GM12878 (cell line): ENCODE measurements around the gene EEF2K. TPM values are rescaled to one million over a fixed set of nuclear protein-coding genes. Genes with fewer than 3 reads are reported as not detected.

Experiments
- ATF7 ChIP-seq: fragments of 450-650 bp; IDR thresholded peaks from 2 replicates; pipeline ENCODE4 v1.6.1; 2016; ENCODE audit warnings: low read depth, mild to moderate bottlenecking
- BCL11A ChIP-seq: IDR thresholded peaks from 2 replicates; pipeline ENCODE4 v1.6.1; 2011; ENCODE audit warnings: low read depth, low read length
- CBX5 ChIP-seq: sonication (generic); IDR thresholded peaks from 2 replicates; pipeline ENCODE4 v1.6.1; 2016; ENCODE audit warnings: low read depth, moderate library complexity, mild to moderate bottlenecking, inconsistent platforms
- ETV6 ChIP-seq, 2 experiments: fragments of 450-650 bp in 1 of 2; IDR thresholded peaks in 1 of 2; conservative IDR thresholded peaks in 1 of 2; 2 replicates each; pipeline ENCODE4 v1.6.1; 2014; ENCODE audit warnings: antibody characterized with exemption in 1 of 2, borderline replicate concordance in 1 of 2, low read depth in 1 of 2, mild to moderate bottlenecking in 1 of 2, moderate library complexity in 1 of 2
- GABPA ChIP-seq: IDR thresholded peaks from 2 replicates; pipeline ENCODE4 v1.6.1; 2014; ENCODE audit warnings: antibody characterized with exemption, low read depth, mild to moderate bottlenecking, inconsistent platforms
- MTA3 ChIP-seq: IDR thresholded peaks from 2 replicates; pipeline ENCODE4 v1.6.1; 2012; ENCODE audit warnings: low read length, inconsistent platforms, borderline replicate concordance
- MXI1 ChIP-seq: fragments of 150-350 bp; IDR thresholded peaks from 2 replicates; pipeline ENCODE4 v1.6.1; 2011; ENCODE audit warnings: low read depth, mild to moderate bottlenecking, inconsistent platforms, low read length, improper control_type of control experiment
- NR2C2 ChIP-seq: IDR thresholded peaks from 2 replicates; pipeline ENCODE4 v1.6.1; 2011; ENCODE audit warnings: borderline replicate concordance, low read depth; ENCODE audit not compliant: control insufficient read depth, insufficient read length
- NRF1 ChIP-seq: conservative IDR thresholded peaks from 2 replicates; pipeline ENCODE4 v1.6.1; 2011; ENCODE audit warnings: mild to moderate bottlenecking, low read depth, low read length, improper control_type of control experiment
- SIN3A ChIP-seq: IDR thresholded peaks from 2 replicates; pipeline ENCODE4 v1.6.1; 2012; ENCODE audit warnings: low read depth, low read length, improper control_type of control experiment
- SMARCA5 ChIP-seq: fragments of 450-650 bp; IDR thresholded peaks from 2 replicates; pipeline ENCODE4 v1.6.1; 2017; ENCODE audit warnings: mild to moderate bottlenecking
- SMC3 ChIP-seq: IDR thresholded peaks from 2 replicates; pipeline ENCODE4 v1.6.1; 2011; ENCODE audit warnings: low read length, improper control_type of control experiment, borderline replicate concordance
- STAT1 ChIP-seq: fragments of 450-650 bp; conservative IDR thresholded peaks from 2 replicates; pipeline ENCODE4 v1.6.1; 2014; ENCODE audit warnings: antibody characterized with exemption, mild to moderate bottlenecking
- STAT3 ChIP-seq: IDR thresholded peaks from 2 replicates; pipeline ENCODE4 v1.6.1; 2011; ENCODE audit warnings: low read depth, low read length, improper control_type of control experiment
- TCF7 ChIP-seq: IDR thresholded peaks from 2 replicates; pipeline ENCODE4 v1.6.1; 2014; ENCODE audit warnings: antibody characterized with exemption, borderline replicate concordance
- ZNF207 ChIP-seq: fragments of 450-650 bp; IDR thresholded peaks from 2 replicates; pipeline ENCODE4 v1.6.1; 2014; ENCODE audit warnings: antibody characterized with exemption, mild to moderate bottlenecking, borderline replicate concordance
- ZNF24 ChIP-seq: fragments of 450-650 bp; IDR thresholded peaks from 2 replicates; pipeline ENCODE4 v1.6.1; 2017; ENCODE audit warnings: antibody characterized with exemption, mild to moderate bottlenecking
- ZNF274 ChIP-seq: IDR thresholded peaks from one replicate; pipeline ENCODE4 v1.8.0; 2011; ENCODE audit not compliant: insufficient read length, insufficient read depth
- ZZZ3 ChIP-seq: IDR thresholded peaks from 2 replicates; pipeline ENCODE4 v1.6.1; 2011; ENCODE audit warnings: low read depth; ENCODE audit not compliant: control insufficient read depth, insufficient read length
- polyA plus RNA-seq, 11 experiments: library from polyadenylated mRNA; depleted of rRNA in 4 of 11; unstranded in 6 of 11; stranded (reverse) in 5 of 11; fragments of >200 nt; fragmentation: Nextera tagmentation in 4 of 11; fragmentation: Illumina TruSeq in 1 of 11; extraction: Ambion mirVana in 4 of 11; extraction: Trizol in 1 of 11; gene quantifications; 1 replicate in 1 of 11; 2 replicates in 10 of 11; pipeline versions ENCODE4 v1.2.1 to v1.2.3, GENCODE V29; 2011 to 2016; ENCODE audit warnings: inconsistent platforms in 2 of 11, missing spikeins in 2 of 11, low read depth in 1 of 11
- total RNA-seq, 4 experiments: library from RNA; depleted of rRNA in 3 of 4; stranded (reverse); fragments of >200 nt in 3 of 4; fragmentation: Illumina TruSeq in 1 of 4; extraction: Trizol in 1 of 4; gene quantifications; 2 replicates each; pipeline versions ENCODE4 v1.2.1 to v1.2.3, GENCODE V29; 2013 to 2021
- TF ChIP-seq, protein P1 (sequence below): fragments of 450-650 bp; IDR thresholded peaks from 2 replicates; pipeline ENCODE4 v1.6.1; 2016; ENCODE audit warnings: mild to moderate bottlenecking, moderate library complexity, borderline replicate concordance
- TF ChIP-seq, protein P2 (sequence below): fragments of 450-650 bp; formaldehyde crosslinking; IDR thresholded peaks from 2 replicates; pipeline ENCODE4 v1.5.0; 2022; ENCODE audit warnings: mild to moderate bottlenecking, missing genetic modification characterization
- TF ChIP-seq, protein P3 (sequence below): IDR thresholded peaks from 2 replicates; pipeline ENCODE4 v1.6.1; 2012; ENCODE audit warnings: low read length, inconsistent platforms

Gene EEF2K
- total and polyA plus RNA-seq, 10 of the 15 experiments (the other 5 are each of a cell fraction or from before 2014, with no cell fraction given), result 2.0 to 29.6 (median 12.2) TPM

DNA sequence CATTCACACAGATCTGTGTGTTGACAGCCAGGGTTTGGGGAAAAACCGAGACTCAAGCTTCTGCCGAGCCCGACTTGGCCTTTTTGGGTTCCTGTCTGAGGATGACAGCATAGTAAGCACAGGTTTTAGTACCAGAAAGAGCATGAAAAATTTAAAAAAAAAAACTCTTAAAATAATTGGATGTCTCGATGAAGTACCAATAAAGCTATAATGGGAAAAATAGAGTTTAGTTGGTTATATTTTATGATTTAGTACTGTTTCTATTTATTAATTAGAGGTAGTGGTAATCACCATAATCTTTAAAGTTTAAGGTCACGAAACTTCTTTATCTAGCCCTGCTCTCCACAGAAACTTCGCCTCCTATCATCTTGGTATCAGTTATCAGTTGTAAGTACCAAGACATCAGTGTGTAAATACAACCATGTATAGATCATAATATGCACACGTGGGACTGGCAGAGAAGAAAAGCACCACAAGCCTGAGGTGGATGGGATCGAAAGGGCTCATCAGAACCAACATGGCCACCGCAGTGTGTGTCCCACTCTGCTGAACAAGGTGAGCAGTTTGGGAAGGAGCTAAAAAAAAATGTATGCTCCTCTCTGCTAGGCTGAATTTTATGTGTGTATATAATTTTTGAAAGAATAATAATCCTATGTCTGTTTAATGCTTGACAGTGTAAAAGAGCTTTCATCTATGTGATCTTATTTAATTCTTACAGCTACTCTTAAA is 14.4 kb upstream of the EEF2K start (continued):
- TF ChIP-seq ZNF24, result no peak
- no peak for TF ChIP-seq ATF7
- no peak for TF ChIP-seq GABPA
- TF ChIP-seq NRF1, result no peak
- TF ChIP-seq, protein P1, sequence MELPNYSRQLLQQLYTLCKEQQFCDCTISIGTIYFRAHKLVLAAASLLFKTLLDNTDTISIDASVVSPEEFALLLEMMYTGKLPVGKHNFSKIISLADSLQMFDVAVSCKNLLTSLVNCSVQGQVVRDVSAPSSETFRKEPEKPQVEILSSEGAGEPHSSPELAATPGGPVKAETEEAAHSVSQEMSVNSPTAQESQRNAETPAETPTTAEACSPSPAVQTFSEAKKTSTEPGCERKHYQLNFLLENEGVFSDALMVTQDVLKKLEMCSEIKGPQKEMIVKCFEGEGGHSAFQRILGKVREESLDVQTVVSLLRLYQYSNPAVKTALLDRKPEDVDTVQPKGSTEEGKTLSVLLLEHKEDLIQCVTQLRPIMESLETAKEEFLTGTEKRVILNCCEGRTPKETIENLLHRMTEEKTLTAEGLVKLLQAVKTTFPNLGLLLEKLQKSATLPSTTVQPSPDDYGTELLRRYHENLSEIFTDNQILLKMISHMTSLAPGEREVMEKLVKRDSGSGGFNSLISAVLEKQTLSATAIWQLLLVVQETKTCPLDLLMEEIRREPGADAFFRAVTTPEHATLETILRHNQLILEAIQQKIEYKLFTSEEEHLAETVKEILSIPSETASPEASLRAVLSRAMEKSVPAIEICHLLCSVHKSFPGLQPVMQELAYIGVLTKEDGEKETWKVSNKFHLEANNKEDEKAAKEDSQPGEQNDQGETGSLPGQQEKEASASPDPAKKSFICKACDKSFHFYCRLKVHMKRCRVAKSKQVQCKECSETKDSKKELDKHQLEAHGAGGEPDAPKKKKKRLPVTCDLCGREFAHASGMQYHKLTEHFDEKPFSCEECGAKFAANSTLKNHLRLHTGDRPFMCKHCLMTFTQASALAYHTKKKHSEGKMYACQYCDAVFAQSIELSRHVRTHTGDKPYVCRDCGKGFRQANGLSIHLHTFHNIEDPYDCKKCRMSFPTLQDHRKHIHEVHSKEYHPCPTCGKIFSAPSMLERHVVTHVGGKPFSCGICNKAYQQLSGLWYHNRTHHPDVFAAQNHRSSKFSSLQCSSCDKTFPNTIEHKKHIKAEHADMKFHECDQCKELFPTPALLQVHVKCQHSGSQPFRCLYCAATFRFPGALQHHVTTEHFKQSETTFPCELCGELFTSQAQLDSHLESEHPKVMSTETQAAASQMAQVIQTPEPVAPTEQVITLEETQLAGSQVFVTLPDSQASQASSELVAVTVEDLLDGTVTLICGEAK, result peak; percentile 45; the same call in 1 of the 2 replicates
- TF ChIP-seq NR2C2, result no peak
- TF ChIP-seq STAT1, result no peak
- TF ChIP-seq CBX5, result no peak
- TF ChIP-seq SMARCA5, result 0 out of 2 replicates have a peak, but pooled peaks have one; percentile 27
- TF ChIP-seq, protein P2, sequence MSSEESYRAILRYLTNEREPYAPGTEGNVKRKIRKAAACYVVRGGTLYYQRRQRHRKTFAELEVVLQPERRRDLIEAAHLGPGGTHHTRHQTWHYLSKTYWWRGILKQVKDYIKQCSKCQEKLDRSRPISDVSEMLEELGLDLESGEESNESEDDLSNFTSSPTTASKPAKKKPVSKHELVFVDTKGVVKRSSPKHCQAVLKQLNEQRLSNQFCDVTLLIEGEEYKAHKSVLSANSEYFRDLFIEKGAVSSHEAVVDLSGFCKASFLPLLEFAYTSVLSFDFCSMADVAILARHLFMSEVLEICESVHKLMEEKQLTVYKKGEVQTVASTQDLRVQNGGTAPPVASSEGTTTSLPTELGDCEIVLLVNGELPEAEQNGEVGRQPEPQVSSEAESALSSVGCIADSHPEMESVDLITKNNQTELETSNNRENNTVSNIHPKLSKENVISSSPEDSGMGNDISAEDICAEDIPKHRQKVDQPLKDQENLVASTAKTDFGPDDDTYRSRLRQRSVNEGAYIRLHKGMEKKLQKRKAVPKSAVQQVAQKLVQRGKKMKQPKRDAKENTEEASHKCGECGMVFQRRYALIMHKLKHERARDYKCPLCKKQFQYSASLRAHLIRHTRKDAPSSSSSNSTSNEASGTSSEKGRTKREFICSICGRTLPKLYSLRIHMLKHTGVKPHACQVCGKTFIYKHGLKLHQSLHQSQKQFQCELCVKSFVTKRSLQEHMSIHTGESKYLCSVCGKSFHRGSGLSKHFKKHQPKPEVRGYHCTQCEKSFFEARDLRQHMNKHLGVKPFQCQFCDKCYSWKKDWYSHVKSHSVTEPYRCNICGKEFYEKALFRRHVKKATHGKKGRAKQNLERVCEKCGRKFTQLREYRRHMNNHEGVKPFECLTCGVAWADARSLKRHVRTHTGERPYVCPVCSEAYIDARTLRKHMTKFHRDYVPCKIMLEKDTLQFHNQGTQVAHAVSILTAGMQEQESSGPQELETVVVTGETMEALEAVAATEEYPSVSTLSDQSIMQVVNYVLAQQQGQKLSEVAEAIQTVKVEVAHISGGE (CRISPR knock-in tag), result no peak
- no peak for TF ChIP-seq ZZZ3
- no peak for TF ChIP-seq STAT3
- TF ChIP-seq, protein P3, sequence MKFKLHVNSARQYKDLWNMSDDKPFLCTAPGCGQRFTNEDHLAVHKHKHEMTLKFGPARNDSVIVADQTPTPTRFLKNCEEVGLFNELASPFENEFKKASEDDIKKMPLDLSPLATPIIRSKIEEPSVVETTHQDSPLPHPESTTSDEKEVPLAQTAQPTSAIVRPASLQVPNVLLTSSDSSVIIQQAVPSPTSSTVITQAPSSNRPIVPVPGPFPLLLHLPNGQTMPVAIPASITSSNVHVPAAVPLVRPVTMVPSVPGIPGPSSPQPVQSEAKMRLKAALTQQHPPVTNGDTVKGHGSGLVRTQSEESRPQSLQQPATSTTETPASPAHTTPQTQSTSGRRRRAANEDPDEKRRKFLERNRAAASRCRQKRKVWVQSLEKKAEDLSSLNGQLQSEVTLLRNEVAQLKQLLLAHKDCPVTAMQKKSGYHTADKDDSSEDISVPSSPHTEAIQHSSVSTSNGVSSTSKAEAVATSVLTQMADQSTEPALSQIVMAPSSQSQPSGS, result no peak
- TF ChIP-seq SIN3A, result no peak
- TF ChIP-seq ETV6 (conservative IDR thresholded peaks at IDR 0.05 in 1 of 2, IDR thresholded peaks at IDR 0.05 in 1 of 2; ENCODE audit: borderline replicate concordance in 1 of 2, low read depth in 1 of 2), result no peak
- TF ChIP-seq BCL11A, result no peak
- no peak for TF ChIP-seq MTA3
- TF ChIP-seq MXI1, result no peak
- no peak for TF ChIP-seq SMC3
- TF ChIP-seq ZNF274, result no peak
- TF ChIP-seq TCF7, result no peak
- TF ChIP-seq ZNF207, result 0 out of 2 replicates have a peak, but pooled peaks have one; percentile 6
